Measurements from ENCODE around the gene PTPRN2. TPM values are rescaled to one million over a fixed set of nuclear protein-coding genes. Genes with fewer than 3 reads are reported as not detected.

The PTPRN2 gene
- total and polyA plus RNA-seq, 9 of the 15 experiments (the other 6 are each of a cell fraction or from before 2014, with no cell fraction given), result not detected

DNA sequence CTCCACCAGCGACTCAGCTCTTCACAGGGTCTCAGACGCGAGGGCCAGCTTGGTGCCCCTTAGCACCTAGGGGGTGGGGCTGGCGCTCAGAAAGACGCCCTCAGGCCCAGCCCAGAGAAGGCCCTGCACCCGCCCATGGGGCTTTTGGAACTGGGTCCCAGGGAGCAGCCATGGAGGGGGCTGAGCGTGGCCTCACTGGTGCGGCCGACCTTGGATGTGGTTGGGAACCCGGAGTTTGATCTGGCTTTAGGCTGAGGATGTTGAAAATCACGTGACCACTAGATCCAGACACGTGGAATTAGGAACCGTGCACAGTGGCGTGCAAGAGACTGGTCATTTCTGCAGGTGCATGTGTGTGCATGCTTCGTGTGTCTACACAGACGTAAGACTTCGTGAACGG lies 1065.4 kb downstream of the PTPRN2 start (continued):
- TF ChIP-seq, protein P1, sequence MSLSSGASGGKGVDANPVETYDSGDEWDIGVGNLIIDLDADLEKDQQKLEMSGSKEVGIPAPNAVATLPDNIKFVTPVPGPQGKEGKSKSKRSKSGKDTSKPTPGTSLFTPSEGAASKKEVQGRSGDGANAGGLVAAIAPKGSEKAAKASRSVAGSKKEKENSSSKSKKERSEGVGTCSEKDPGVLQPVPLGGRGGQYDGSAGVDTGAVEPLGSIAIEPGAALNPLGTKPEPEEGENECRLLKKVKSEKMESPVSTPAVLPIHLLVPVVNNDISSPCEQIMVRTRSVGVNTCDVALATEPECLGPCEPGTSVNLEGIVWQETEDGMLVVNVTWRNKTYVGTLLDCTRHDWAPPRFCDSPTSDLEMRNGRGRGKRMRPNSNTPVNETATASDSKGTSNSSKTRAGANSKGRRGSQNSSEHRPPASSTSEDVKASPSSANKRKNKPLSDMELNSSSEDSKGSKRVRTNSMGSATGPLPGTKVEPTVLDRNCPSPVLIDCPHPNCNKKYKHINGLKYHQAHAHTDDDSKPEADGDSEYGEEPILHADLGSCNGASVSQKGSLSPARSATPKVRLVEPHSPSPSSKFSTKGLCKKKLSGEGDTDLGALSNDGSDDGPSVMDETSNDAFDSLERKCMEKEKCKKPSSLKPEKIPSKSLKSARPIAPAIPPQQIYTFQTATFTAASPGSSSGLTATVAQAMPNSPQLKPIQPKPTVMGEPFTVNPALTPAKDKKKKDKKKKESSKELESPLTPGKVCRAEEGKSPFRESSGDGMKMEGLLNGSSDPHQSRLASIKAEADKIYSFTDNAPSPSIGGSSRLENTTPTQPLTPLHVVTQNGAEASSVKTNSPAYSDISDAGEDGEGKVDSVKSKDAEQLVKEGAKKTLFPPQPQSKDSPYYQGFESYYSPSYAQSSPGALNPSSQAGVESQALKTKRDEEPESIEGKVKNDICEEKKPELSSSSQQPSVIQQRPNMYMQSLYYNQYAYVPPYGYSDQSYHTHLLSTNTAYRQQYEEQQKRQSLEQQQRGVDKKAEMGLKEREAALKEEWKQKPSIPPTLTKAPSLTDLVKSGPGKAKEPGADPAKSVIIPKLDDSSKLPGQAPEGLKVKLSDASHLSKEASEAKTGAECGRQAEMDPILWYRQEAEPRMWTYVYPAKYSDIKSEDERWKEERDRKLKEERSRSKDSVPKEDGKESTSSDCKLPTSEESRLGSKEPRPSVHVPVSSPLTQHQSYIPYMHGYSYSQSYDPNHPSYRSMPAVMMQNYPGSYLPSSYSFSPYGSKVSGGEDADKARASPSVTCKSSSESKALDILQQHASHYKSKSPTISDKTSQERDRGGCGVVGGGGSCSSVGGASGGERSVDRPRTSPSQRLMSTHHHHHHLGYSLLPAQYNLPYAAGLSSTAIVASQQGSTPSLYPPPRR (CRISPR knock-in tag; IDR thresholded peaks at IDR 0.05; ENCODE audit: borderline replicate concordance), result no peak
- TF ChIP-seq, protein P2, sequence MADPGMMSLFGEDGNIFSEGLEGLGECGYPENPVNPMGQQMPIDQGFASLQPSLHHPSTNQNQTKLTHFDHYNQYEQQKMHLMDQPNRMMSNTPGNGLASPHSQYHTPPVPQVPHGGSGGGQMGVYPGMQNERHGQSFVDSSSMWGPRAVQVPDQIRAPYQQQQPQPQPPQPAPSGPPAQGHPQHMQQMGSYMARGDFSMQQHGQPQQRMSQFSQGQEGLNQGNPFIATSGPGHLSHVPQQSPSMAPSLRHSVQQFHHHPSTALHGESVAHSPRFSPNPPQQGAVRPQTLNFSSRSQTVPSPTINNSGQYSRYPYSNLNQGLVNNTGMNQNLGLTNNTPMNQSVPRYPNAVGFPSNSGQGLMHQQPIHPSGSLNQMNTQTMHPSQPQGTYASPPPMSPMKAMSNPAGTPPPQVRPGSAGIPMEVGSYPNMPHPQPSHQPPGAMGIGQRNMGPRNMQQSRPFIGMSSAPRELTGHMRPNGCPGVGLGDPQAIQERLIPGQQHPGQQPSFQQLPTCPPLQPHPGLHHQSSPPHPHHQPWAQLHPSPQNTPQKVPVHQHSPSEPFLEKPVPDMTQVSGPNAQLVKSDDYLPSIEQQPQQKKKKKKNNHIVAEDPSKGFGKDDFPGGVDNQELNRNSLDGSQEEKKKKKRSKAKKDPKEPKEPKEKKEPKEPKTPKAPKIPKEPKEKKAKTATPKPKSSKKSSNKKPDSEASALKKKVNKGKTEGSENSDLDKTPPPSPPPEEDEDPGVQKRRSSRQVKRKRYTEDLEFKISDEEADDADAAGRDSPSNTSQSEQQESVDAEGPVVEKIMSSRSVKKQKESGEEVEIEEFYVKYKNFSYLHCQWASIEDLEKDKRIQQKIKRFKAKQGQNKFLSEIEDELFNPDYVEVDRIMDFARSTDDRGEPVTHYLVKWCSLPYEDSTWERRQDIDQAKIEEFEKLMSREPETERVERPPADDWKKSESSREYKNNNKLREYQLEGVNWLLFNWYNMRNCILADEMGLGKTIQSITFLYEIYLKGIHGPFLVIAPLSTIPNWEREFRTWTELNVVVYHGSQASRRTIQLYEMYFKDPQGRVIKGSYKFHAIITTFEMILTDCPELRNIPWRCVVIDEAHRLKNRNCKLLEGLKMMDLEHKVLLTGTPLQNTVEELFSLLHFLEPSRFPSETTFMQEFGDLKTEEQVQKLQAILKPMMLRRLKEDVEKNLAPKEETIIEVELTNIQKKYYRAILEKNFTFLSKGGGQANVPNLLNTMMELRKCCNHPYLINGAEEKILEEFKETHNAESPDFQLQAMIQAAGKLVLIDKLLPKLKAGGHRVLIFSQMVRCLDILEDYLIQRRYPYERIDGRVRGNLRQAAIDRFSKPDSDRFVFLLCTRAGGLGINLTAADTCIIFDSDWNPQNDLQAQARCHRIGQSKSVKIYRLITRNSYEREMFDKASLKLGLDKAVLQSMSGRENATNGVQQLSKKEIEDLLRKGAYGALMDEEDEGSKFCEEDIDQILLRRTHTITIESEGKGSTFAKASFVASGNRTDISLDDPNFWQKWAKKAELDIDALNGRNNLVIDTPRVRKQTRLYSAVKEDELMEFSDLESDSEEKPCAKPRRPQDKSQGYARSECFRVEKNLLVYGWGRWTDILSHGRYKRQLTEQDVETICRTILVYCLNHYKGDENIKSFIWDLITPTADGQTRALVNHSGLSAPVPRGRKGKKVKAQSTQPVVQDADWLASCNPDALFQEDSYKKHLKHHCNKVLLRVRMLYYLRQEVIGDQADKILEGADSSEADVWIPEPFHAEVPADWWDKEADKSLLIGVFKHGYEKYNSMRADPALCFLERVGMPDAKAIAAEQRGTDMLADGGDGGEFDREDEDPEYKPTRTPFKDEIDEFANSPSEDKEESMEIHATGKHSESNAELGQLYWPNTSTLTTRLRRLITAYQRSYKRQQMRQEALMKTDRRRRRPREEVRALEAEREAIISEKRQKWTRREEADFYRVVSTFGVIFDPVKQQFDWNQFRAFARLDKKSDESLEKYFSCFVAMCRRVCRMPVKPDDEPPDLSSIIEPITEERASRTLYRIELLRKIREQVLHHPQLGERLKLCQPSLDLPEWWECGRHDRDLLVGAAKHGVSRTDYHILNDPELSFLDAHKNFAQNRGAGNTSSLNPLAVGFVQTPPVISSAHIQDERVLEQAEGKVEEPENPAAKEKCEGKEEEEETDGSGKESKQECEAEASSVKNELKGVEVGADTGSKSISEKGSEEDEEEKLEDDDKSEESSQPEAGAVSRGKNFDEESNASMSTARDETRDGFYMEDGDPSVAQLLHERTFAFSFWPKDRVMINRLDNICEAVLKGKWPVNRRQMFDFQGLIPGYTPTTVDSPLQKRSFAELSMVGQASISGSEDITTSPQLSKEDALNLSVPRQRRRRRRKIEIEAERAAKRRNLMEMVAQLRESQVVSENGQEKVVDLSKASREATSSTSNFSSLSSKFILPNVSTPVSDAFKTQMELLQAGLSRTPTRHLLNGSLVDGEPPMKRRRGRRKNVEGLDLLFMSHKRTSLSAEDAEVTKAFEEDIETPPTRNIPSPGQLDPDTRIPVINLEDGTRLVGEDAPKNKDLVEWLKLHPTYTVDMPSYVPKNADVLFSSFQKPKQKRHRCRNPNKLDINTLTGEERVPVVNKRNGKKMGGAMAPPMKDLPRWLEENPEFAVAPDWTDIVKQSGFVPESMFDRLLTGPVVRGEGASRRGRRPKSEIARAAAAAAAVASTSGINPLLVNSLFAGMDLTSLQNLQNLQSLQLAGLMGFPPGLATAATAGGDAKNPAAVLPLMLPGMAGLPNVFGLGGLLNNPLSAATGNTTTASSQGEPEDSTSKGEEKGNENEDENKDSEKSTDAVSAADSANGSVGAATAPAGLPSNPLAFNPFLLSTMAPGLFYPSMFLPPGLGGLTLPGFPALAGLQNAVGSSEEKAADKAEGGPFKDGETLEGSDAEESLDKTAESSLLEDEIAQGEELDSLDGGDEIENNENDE (IDR thresholded peaks at IDR 0.05; ENCODE audit: low read depth, low read length), result no peak
- TF ChIP-seq RB1 (IDR thresholded peaks at IDR 0.05; ENCODE audit: low read depth), result no peak
- TF ChIP-seq, protein P3, sequence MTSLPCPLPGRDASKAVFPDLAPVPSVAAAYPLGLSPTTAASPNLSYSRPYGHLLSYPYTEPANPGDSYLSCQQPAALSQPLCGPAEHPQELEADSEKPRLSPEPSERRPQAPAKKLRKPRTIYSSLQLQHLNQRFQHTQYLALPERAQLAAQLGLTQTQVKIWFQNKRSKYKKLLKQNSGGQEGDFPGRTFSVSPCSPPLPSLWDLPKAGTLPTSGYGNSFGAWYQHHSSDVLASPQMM (CRISPR knock-in tag; IDR thresholded peaks at IDR 0.05), result no peak
